HG03460 (cell line): ENCODE data around the gene ANKDD1B.
"Not testable (repeated sequence)": the region's sequence is repeated elsewhere in the genome, so short reads cannot be mapped to it uniquely, and the experiment has no call there.

Source experiments
- ATAC-seq: cut with Tn5 transposase; IDR thresholded peaks from one replicate; pipeline ENCODE4 v1.9.1; 2021; ENCODE audit not compliant: unreplicated experiment

ANKDD1B gene

DNA sequence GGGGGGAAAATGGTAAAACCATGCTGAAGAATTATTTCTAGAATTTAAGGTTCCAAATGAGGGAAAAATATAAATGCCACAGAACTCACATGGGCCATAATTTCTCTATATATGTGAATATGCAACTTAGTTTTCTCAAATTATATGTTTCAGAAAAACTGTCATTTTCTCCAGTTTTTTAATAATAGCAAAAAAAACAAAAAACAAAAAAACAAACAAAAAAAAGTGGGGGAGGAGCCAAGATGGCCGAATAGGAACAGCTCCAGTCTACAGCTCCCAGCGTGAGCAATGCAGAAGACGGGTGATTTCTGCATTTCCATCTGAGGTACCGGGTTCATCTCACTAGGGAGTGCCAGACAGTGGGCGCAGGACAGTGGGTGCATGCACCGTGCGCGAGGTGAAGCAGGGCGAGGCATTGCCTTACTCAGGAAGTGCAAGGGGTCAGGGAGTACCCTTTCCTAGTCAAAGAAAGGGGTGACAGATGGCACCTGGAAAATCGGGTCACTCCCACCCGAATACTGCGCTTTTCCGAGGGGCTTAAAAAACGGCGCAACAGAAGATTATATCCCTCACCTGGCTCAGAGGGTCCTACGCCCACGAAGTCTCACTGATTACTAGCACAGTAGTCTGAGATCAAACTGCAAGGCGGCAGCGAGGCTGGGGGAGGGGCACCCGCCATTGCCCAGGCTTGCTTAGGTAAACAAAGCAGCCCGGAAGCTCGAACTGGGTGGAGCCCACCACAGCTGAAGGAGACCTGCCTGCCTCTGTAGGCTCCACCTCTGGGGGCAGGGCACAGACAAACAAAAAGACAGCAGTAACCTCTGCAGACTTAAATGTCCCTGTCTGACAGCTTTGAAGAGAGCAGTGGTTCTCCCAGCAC lies 84.5 kb downstream of the ANKDD1B start:
- ATAC-seq = not testable (repeated sequence)

DNA sequence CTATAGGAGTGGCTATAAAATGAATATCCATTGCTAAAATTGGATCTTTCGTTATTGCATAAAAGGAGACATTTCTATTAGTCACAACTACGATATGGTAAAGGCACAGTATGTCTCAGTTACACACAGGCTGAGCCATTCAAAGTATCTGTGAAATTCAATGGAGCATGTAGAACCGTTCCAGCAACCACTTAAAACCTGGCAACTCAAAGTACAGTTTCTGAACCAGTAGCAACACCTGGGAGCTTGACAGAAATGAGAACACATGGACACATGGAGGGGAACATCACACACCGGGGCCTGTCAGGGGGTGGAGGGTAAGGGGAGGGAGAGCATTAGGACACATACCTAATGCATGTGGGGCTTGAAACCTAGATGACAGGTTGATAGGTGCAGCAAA lies 90.6 kb downstream of the ANKDD1B start:
- no peak for ATAC-seq

DNA sequence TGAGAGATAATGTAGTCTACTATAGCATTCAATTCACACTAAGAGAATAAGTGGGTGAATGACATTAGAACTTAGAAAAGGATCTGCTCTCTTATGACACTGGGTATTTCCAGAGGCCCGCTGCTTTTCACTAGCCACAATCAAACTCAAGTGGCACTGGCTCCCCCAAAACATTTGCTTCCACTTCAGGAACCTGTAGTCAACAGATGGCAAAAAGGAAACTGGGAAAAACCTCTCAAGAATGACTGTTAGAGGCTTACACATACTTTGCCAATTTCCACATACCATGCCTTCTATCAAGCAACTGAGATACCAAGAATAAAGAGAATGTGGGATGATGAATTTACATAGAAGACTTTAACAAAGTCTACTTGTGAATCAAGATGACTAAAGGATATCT lies 94.8 kb downstream of the ANKDD1B start:
- no peak for ATAC-seq

DNA sequence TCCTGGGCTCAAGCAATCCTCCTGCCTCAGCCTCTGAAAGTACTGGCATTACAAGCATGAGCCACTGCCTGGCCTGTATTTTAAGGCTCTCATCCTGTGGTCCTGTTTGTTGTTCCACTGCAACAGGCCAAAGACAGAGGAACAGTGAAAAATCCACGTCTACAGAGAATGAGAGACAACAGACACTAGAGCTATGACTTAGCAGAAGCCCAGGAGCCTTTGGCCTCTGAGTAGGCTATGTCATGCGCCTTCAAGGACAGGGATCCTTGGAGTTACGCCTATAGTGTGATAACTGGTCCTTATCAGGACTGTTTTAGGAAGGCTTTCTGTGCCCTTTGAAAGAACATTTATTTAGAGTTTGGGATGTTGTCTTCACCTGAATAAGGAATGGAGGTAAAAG lies 95.5 kb downstream of the ANKDD1B start:
- no peak for ATAC-seq

DNA sequence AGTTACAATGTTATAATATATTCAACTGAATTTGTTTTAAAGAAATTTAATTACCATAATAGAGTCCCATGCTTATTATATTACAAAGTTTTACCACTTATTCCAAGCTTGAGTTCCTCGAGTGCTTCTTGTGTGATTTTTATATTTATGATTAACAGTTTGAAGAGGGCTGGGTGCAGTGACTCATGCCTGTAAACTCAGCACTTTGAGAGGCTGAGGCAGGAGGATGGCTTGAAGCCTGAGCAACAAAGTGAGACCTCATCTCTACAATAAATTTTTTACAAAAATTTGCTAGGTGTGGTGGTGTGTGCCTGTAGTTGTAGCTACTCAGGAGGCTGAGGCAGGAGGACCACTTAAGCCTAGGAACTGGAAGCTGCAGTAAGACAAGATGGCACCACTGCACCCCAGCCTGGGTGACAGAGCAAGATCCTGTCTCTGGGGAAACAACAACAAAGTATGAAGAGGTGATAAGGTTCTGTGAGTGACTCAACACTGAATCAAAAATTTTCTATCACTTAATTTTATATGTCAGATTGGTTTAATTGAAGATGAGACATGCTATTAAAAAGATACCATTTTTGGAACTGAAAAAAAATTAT lies 96.8 kb downstream of the ANKDD1B start:
- ATAC-seq = no peak

DNA sequence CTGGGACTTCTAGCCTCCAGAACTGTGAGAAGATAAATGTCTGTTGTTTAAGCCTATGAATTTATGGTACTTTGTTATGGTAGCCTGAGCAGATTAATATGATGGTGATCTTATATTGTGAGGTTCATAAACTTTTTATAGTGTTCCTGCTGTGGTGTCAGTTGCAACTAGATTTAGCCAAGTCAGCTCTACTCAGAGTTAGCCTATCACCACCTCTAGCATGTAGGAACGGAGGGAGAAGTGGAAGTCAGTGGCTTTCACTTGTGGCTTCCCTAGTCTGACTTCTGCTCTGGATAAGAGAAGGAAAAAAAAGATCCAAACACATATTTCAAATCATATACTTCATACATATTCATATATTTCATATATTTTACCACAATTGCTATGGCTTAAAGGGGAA lies 99.4 kb downstream of the ANKDD1B start:
- no peak for ATAC-seq

DNA sequence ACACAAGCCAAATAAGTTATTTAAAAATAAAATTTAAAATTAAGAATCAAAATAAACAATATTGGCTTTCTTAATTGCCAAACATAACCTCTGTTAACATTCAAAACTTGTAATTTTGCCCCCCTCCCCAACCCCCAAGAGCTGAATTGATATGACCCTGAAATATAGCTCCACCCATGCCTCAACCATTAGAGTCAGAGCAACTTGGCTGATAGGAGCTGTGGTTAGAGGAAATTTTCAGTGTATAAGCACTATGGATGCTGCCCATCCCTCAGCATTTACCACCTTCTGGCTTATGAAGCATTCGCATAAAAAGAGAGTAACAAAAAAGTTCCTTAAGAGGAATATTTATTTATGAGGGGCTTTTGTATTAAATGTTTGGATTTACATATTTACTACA lies 99.9 kb downstream of the ANKDD1B start:
- ATAC-seq = no peak

DNA sequence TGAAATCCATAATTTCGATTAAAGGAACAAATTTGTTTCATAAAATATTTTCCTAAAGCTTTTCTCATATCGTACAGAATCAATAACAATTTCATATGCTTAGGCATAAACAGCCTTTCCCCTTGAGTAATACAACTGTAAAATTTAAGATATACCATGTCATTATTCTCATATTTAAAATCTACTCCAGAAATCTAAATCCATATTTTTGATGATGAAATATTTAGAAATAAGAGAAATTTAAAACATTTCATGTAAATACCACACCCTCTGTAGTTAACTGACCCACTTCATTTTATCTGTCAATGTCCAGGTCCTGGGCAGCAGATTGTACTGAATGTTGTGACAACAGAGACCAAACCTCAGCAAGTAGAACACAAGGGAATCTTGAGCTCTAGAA lies 100.8 kb downstream of the ANKDD1B start:
- ATAC-seq = no peak

DNA sequence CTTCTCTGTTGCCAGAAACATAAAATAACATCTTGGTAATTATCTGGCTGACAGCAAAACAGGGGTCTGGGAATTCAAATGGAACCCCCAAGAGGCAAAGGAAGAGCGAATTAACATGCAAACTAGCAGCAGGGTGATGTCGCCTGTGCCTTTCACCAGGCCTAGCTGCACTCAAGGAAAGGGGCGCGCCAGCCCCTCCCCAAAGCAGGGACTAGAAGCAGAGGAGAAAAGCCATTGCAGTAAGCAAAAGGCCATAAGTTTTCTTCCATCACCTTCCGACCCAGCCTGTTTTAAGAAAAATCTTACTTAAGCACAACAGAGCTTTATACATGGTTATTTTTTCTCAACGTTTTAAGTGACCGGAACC lies 105.4 kb downstream of the ANKDD1B start:
- peak; percentile 18 for ATAC-seq

DNA sequence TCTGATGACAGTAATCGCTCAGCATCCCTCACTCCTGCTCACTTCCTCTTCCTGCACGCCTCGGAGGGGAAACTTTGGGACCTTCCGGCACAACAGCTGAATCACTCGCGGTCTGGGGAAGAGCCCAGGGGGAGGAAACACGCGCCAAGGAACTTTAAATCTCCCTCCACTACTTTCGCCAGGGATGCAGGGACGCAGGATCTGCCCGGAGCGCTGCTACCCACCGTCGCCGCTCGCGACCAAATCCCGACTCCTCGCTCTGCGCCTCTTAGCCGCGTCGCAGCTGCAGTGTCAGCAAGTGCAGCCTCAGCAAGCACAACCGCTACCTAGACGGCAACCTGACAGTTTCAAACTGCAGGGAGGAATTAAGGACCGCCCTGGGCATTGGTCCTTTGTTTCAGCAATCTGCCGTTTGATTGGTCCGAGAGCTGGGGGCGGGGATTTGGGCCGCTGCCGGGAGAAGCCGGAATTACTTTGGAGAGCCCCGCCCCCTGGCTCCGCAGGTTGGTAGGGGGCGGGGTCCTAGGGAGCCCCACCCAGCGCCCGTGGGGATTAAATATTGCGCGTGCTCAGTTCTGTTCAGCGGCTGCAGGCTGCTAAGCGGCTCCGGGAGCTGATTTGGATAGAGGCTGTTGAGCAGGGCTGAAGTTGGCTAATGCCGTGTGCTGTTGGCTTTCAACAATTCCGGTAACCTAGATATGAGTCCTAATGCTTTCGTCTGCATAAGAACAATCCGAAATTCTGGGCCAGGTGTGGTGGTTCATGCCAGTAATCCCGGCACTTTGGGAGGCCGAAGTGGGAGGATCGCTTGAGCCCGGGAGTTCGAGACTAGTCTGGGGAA lies 106.0 kb downstream of the ANKDD1B start, which contains the start of gene POC5:
TSS of gene POC5 (minus strand) at position 356 of the 841 bp plus-strand sequence. CDS start 4,500 bp downstream, outside the sequence.
- ATAC-seq = peak; percentile 93

DNA sequence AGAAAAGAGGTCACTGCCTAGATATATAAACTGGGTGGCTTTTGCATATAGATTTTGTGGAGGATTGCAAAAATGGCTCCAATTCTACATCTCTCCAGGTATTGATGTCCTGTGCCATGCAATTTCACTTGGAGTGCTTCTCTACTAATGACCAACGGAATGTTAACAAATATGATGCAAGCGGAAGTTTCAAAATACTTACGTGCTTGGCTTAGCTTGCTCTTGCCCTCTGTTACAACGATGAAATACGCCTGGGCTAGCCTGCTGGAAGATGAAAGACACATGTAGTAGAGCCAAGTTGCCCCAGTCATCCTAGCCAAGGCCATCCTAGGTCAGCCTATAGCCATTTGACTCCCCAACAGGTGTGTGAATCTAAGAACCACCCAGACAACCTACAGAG lies 109.6 kb downstream of the ANKDD1B start:
- no peak for ATAC-seq
